Lower lobe of right lung (tissue), 2 donors: ENCODE results near the gene TPX2. TPM values are rescaled to one million over a fixed set of nuclear protein-coding genes. Genes with fewer than 3 reads are reported as not detected.
A peak's percentile ranks its signal among the peaks of the same experiment; 100 is the strongest.

ENCODE experiments used
- ATAC-seq, 2 donors: fragments of 200-7000 bp; cut with Tn5 transposase; one replicate each; pipeline ENCODE4 v1.9.1; 2020 to 2022; ENCODE audit warnings: mild to moderate bottlenecking in 2 of 2, moderate library complexity in 2 of 2
- DNase-seq: peaks from one replicate; pipeline ENCODE4 v3.0.0-alpha.2; 2020
- H3K27ac ChIP-seq: fragments of 200-600 bp; one replicate; pipeline ENCODE4 v1.8.0; 2022
- H3K27me3 ChIP-seq: fragments of 200-600 bp; one replicate; pipeline ENCODE4 v1.8.0; 2022; ENCODE audit warnings: low read depth
- H3K36me3 ChIP-seq: fragments of 200-600 bp; one replicate; pipeline ENCODE4 v1.8.0; 2022; ENCODE audit warnings: mild to moderate bottlenecking
- H3K4me1 ChIP-seq: fragments of 200-600 bp; one replicate; pipeline ENCODE4 v1.8.0; 2022
- H3K4me3 ChIP-seq: fragments of 200-600 bp; one replicate; pipeline ENCODE4 v1.8.0; 2022; ENCODE audit warnings: mild to moderate bottlenecking
- H3K9me3 ChIP-seq: fragments of 200-600 bp; one replicate; pipeline ENCODE4 v1.8.0; 2022
- CTCF ChIP-seq: fragments of 200-600 bp; IDR thresholded peaks from one replicate; pipeline ENCODE4 v1.8.0; 2022; ENCODE audit warnings: antibody characterized with exemption, mild to moderate bottlenecking
- intact Hi-C: fragments of 100-400 bp; cut with DNase I; formaldehyde crosslinking; loops from one replicate; pipeline ENCODE4 v1.11.0; 2022
- total RNA-seq: library from RNA; stranded (reverse); fragmentation: NEBNext Ultra II Directional; extraction: Animal tissue kit (Norgen Biotek cat#: 25700); gene quantifications from one replicate; pipeline ENCODE4 v1.2.1, GENCODE V29; 2021
- donor health status: DM: no; HTN: yes; CAD: no; lungs with severe emphysema.

The TPX2 gene
- total RNA-seq, 1 donor from 2014 or later: 1.9 TPM

GRCh38 chr20:31835977-31836852, 97.1 kb downstream of the TPX2 start:
- DNase-seq: peak; percentile 73
- ATAC-seq: peak; percentile 78 to 85
- H3K27ac ChIP-seq: no peak overlapping the region
- no peaks in the 10 kb centered on the region for H3K36me3 ChIP-seq
- H3K27me3 ChIP-seq: peaks cover 4% of the 10 kb centered on the region
- intact Hi-C loops: no loop called here
- peaks cover 39% of the 10 kb centered on the region for H3K4me1 ChIP-seq
- no peak overlapping the region for H3K4me3 ChIP-seq
- TF ChIP-seq CTCF: no peak
- no peaks in the 10 kb centered on the region for H3K9me3 ChIP-seq

- intact Hi-C loops: no loop called here
- Histone ChIP-seq H3K4me3 (no peak overlapping the region), H3K4me1 (peaks cover 39% of the 10 kb centered on the region), H3K36me3 (no peaks in the 10 kb centered on the region), H3K27ac (no peak overlapping the region), H3K9me3 (no peaks in the 10 kb centered on the region), H3K27me3 (peaks cover 4% of the 10 kb centered on the region)
- DNase-seq (no peak), ATAC-seq (no peak)
- no peak for TF ChIP-seq CTCF
Observed at GRCh38 chr20:31836853-31837608, 97.9 kb downstream of the TPX2 start.

- intact Hi-C loops: no loop called here
Observed at GRCh38 chr20:31837896-31838397, 98.9 kb downstream of the TPX2 start.

GRCh38 chr20:31838646-31839292, 99.7 kb downstream of the TPX2 start:
- H3K9me3 ChIP-seq: no peaks in the 10 kb centered on the region
- intact Hi-C loops: no loop called here
- no peak overlapping the region for H3K27ac ChIP-seq
- H3K4me3 ChIP-seq: no peak overlapping the region
- H3K4me1 ChIP-seq: peaks cover 44% of the 10 kb centered on the region
- no peak for TF ChIP-seq CTCF
- peaks cover 1% of the 10 kb centered on the region for H3K27me3 ChIP-seq
- DNase-seq (no peak), ATAC-seq (no peak)
- no peaks in the 10 kb centered on the region for H3K36me3 ChIP-seq

More at GRCh38 chr20:31837896-31838397, 98.9 kb downstream of the TPX2 start:
- no peak overlapping the region for H3K27ac ChIP-seq
- no peaks in the 10 kb centered on the region for H3K9me3 ChIP-seq
- DNase-seq: no peak
- no peak for TF ChIP-seq CTCF
- H3K4me1 ChIP-seq: peaks cover 41% of the 10 kb centered on the region
- no peak overlapping the region for H3K4me3 ChIP-seq
- no peaks in the 10 kb centered on the region for H3K36me3 ChIP-seq
- ATAC-seq: no peak
- peaks cover 4% of the 10 kb centered on the region for H3K27me3 ChIP-seq

GRCh38 chr20:31839782-31840487, 100.8 kb downstream of the TPX2 start:
- no peak for ATAC-seq
- Histone ChIP-seq H3K4me1 (peaks cover 43% of the 10 kb centered on the region), H3K9me3 (no peaks in the 10 kb centered on the region), H3K27ac (no peak overlapping the region), H3K4me3 (no peak overlapping the region), H3K27me3 (no peaks in the 10 kb centered on the region), H3K36me3 (no peaks in the 10 kb centered on the region)
- intact Hi-C loops: no loop called here
- DNase-seq: no peak
- no peak for TF ChIP-seq CTCF
